ENCODE results near the gene ABCC6. TPM values are rescaled to one million over a fixed set of nuclear protein-coding genes. Genes with fewer than 3 reads are reported as not detected.

ABCC6 gene
- total and polyA plus RNA-seq, 2 donors (not counting 3 experiments of a cell fraction or from before 2014, with no cell fraction given): 0.07 to 0.84 TPM

DNA sequence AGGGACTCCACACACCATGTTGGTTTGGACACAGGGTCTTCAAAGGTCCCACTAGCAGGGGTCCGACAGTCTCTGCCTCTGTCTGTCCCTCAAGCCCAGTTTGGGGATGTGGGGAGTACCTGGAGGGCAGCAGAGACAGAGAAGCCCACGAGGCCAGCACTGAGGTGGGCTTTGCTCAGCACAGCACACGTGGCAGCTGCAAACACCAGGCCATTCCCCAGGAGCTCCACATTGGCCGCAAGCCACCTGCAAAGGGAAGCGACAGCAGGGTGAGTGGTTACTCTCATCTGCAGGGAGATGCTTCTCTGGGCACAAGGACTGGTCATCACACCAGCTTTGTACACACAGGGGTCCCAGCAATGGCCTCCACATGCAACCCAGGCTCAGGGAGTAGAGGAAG, 62.0 kb downstream of the ABCC6 start:
- no peaks in the 10 kb centered on the region for H4K20me1 ChIP-seq (replicated peaks; ENCODE audit: control insufficient read depth, extremely low read depth, insufficient read depth, low read length)
- no peak overlapping the region for H3K4me2 ChIP-seq (ENCODE audit: insufficient read depth, low read length)
- H3K27me3 ChIP-seq (ENCODE audit: control insufficient read depth in 2 of 2, insufficient read depth in 2 of 2, low read length in 2 of 2): peaks cover 0 to 1% of the 10 kb centered on the region in 2 experiments
- H3K79me2 ChIP-seq (ENCODE audit: control insufficient read depth, insufficient read depth, low read length): no peaks in the 10 kb centered on the region
- FAIRE-seq: no peak
- H3K9me3 ChIP-seq (replicated peaks; ENCODE audit: control insufficient read depth, insufficient read depth, low read length): no peaks in the 10 kb centered on the region
- H3K4me3 ChIP-seq (replicated peaks in 1 of 3; ENCODE audit: insufficient read depth in 1 of 3, low read depth in 1 of 3, low read length in 3 of 3): no peak overlapping the region
- intact Hi-C loops (cut with micrococcal nuclease) (no loop called here), dilution Hi-C loops (cut with MboI; ENCODE audit: extremely low pct_ligation_motif_present, low sequenced_read_pairs) (no loop called here)
- H3K27ac ChIP-seq (ENCODE audit: insufficient read depth, low read depth, low read length): no peak overlapping the region
- no peaks in the 10 kb centered on the region for H3K9me1 ChIP-seq (replicated peaks; ENCODE audit: control insufficient read depth, extremely low read depth, insufficient read depth, low read length)
- H3K36me3 ChIP-seq (ENCODE audit: control insufficient read depth in 2 of 2, extremely low read depth in 1 of 2, insufficient read depth in 2 of 2, low read length in 2 of 2): no peaks in the 10 kb centered on the region
- no peak for DNase-seq (ENCODE audit: low read depth, low spot score)
- CTCF ChIA-PET: no interaction called here
- no peak for TF ChIP-seq EZH2 (IDR thresholded peaks at IDR 0.05; ENCODE audit: borderline replicate concordance, low read depth, low read length, severe bottlenecking)
- POLR2A ChIA-PET: no interaction called here
- no peak overlapping the region for H2AFZ ChIP-seq (ENCODE audit: low read depth, low read length)
- no TSS peak for BruUV-seq (replicated peaks)
- no peaks in the 10 kb centered on the region for H3K4me1 ChIP-seq (ENCODE audit: control insufficient read depth, extremely low read depth, insufficient read depth, low read length)
- no peak overlapping the region for H3K9ac ChIP-seq (replicated peaks; ENCODE audit: extremely low read depth, insufficient read depth, low read length)

DNA sequence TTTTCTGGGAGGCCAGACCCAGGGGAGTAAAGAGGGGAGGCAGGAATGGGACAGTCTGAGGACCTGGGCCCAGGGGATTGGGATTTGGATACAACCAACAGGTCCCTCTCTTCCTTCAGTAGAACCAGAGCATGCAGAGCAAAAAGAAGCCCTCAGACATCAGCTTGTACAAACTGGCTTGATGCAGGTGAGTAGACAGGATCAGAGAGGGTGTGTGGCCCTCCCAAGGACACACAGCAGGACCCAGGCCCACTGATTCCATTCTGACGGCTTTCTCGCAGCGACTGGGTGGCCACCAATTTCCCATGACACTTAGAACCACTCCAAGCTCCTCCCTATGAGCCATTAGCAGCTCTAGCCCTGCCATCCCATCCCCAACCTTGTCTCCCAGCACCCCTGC, 63.6 kb downstream of the ABCC6 start:
- H3K9me3 ChIP-seq (replicated peaks; ENCODE audit: control insufficient read depth, insufficient read depth, low read length): no peaks in the 10 kb centered on the region
- POLR2A ChIA-PET: no interaction called here
- H3K27ac ChIP-seq (ENCODE audit: insufficient read depth, low read depth, low read length): no peak overlapping the region
- H3K4me3 ChIP-seq (replicated peaks in 1 of 3; ENCODE audit: insufficient read depth in 1 of 3, low read depth in 1 of 3, low read length in 3 of 3): no peak overlapping the region
- CTCF ChIA-PET: no interaction called here
- H3K36me3 ChIP-seq (ENCODE audit: control insufficient read depth in 2 of 2, extremely low read depth in 1 of 2, insufficient read depth in 2 of 2, low read length in 2 of 2): no peaks in the 10 kb centered on the region
- FAIRE-seq (no peak), DNase-seq (ENCODE audit: low read depth, low spot score) (no peak)
- TF ChIP-seq, protein P1, sequence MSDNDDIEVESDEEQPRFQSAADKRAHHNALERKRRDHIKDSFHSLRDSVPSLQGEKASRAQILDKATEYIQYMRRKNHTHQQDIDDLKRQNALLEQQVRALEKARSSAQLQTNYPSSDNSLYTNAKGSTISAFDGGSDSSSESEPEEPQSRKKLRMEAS (IDR thresholded peaks at IDR 0.05; ENCODE audit: insufficient read depth, insufficient read length): no peak
- TF ChIP-seq MYC (IDR thresholded peaks at IDR 0.05; ENCODE audit: low read depth, low read length): no peak
- no peak for TF ChIP-seq POLR2AphosphoS5 (IDR thresholded peaks at IDR 0.05; ENCODE audit: insufficient read depth, low read depth, low read length)
- no peak for TF ChIP-seq GATA2 (IDR thresholded peaks at IDR 0.05; ENCODE audit: insufficient read depth, insufficient read length, low read depth, low read length)
- TF ChIP-seq, protein P2, sequence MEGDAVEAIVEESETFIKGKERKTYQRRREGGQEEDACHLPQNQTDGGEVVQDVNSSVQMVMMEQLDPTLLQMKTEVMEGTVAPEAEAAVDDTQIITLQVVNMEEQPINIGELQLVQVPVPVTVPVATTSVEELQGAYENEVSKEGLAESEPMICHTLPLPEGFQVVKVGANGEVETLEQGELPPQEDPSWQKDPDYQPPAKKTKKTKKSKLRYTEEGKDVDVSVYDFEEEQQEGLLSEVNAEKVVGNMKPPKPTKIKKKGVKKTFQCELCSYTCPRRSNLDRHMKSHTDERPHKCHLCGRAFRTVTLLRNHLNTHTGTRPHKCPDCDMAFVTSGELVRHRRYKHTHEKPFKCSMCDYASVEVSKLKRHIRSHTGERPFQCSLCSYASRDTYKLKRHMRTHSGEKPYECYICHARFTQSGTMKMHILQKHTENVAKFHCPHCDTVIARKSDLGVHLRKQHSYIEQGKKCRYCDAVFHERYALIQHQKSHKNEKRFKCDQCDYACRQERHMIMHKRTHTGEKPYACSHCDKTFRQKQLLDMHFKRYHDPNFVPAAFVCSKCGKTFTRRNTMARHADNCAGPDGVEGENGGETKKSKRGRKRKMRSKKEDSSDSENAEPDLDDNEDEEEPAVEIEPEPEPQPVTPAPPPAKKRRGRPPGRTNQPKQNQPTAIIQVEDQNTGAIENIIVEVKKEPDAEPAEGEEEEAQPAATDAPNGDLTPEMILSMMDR (IDR thresholded peaks at IDR 0.05; ENCODE audit: extremely low read depth in 1 of 2, insufficient read depth in 1 of 2, low read depth in 1 of 2, low read length in 2 of 2): no peak
- TF ChIP-seq FOS (IDR thresholded peaks at IDR 0.05; ENCODE audit: borderline replicate concordance, insufficient read depth, low read length): no peak
- no peak for TF ChIP-seq EZH2 (IDR thresholded peaks at IDR 0.05; ENCODE audit: borderline replicate concordance, low read depth, low read length, severe bottlenecking)
- no peak for TF ChIP-seq JUN (IDR thresholded peaks at IDR 0.05; ENCODE audit: borderline replicate concordance, insufficient read depth, insufficient read length, low read depth)
- no peak overlapping the region for H3K9ac ChIP-seq (replicated peaks; ENCODE audit: extremely low read depth, insufficient read depth, low read length)
- H3K27me3 ChIP-seq (ENCODE audit: control insufficient read depth in 2 of 2, insufficient read depth in 2 of 2, low read length in 2 of 2): peaks cover 0 to 1% of the 10 kb centered on the region in 2 experiments
- H2AFZ ChIP-seq (ENCODE audit: low read depth, low read length): no peak overlapping the region
- intact Hi-C loops (cut with micrococcal nuclease): no loop called here
- no peaks in the 10 kb centered on the region for H4K20me1 ChIP-seq (replicated peaks; ENCODE audit: control insufficient read depth, extremely low read depth, insufficient read depth, low read length)
- H3K4me1 ChIP-seq (ENCODE audit: control insufficient read depth, extremely low read depth, insufficient read depth, low read length): no peaks in the 10 kb centered on the region
- no TSS peak for BruUV-seq (replicated peaks)
- no peaks in the 10 kb centered on the region for H3K9me1 ChIP-seq (replicated peaks; ENCODE audit: control insufficient read depth, extremely low read depth, insufficient read depth, low read length)
- H3K4me2 ChIP-seq (ENCODE audit: insufficient read depth, low read length): no peak overlapping the region
- dilution Hi-C loops (cut with MboI; ENCODE audit: extremely low pct_ligation_motif_present, low sequenced_read_pairs): no loop called here
- H3K79me2 ChIP-seq (ENCODE audit: control insufficient read depth, insufficient read depth, low read length): no peaks in the 10 kb centered on the region

All from endothelial cell of umbilical vein (primary cell).